Kidney (tissue), 14 donors: ENCODE results near the gene HASPIN. TPM values are rescaled to one million over a fixed set of nuclear protein-coding genes. Genes with fewer than 3 reads are reported as not detected.

Experiments used
- DNase-seq, 5 donors: peaks; one replicate each; pipeline ENCODE4 v3.0.0-alpha.2; 2013 to 2020
- FAIRE-seq: peaks from 2 replicates; lab custom pipeline; 2012; peaks lifted over from hg19 to GRCh38; lab: Jason Lieb, UNC
- H3K27ac ChIP-seq, 2 donors: one replicate each; pipeline ENCODE4 v1.7.0; 2013; ENCODE audit warnings: low read depth in 2 of 2, low read length in 2 of 2, inconsistent platforms in 1 of 2
- H3K27me3 ChIP-seq: one replicate; pipeline ENCODE4 v1.7.1; 2013; ENCODE audit warnings: low read length, inconsistent platforms; ENCODE audit not compliant: control insufficient read depth, insufficient read depth
- H3K36me3 ChIP-seq, 3 donors: one replicate each; pipeline versions ENCODE4 v1.7.0 to v1.7.1; 2013; ENCODE audit warnings: low read length in 3 of 3, control low read depth in 1 of 3, inconsistent platforms in 1 of 3; ENCODE audit not compliant: insufficient read depth in 3 of 3, control insufficient read depth in 2 of 3
- H3K4me1 ChIP-seq, 3 donors: one replicate each; pipeline versions ENCODE4 v1.7.0 to v1.7.1; 2013; ENCODE audit warnings: low read length in 3 of 3, inconsistent platforms in 1 of 3, low read depth in 1 of 3; ENCODE audit not compliant: control insufficient read depth in 2 of 3, insufficient read depth in 2 of 3
- H3K4me3 ChIP-seq, 3 donors: one replicate each; pipeline versions ENCODE4 v1.7.0 to v1.8.1; 2013; ENCODE audit warnings: low read length in 3 of 3, control low read depth in 1 of 3, inconsistent platforms in 1 of 3
- H3K9ac ChIP-seq, 3 donors: one replicate each; pipeline versions ENCODE4 v1.7.0 to v1.7.1; 2013; ENCODE audit warnings: low read length in 3 of 3, control low read depth in 1 of 3, inconsistent platforms in 1 of 3
- H3K9me3 ChIP-seq, 3 donors: one replicate each; pipeline versions ENCODE4 v1.7.0 to v1.7.1; 2013; ENCODE audit warnings: low read length in 3 of 3, control low read depth in 1 of 3, inconsistent platforms in 1 of 3; ENCODE audit not compliant: control insufficient read depth in 2 of 3, insufficient read depth in 1 of 3
- intact Hi-C: fragments of 100-400 bp; cut with DNase I; formaldehyde crosslinking; loops from one replicate; pipeline ENCODE4 v1.11.1; 2022
- polyA plus RNA-seq: library from polyadenylated mRNA; stranded (reverse); fragments of 350-450 nt; fragmentation: Illumina TruSeq; extraction: RNeasy Lipid Tissue Mini Kit (QIAGEN cat#74804); gene quantifications from one replicate; pipeline ENCODE4 v1.2.3, GENCODE V29; 2014; ENCODE audit warnings: low read depth, low replicate concordance; ENCODE audit not compliant: insufficient read depth
- total RNA-seq: library from RNA; stranded (reverse); fragmentation: NEBNext Ultra II Directional; extraction: Animal tissue kit (Norgen Biotek cat#: 25700); gene quantifications from one replicate; pipeline ENCODE4 v1.2.1, GENCODE V29; 2021
- TF ChIP-seq, protein P1 (sequence below): IDR thresholded peaks from 3 replicates; pipeline ENCODE4 v1.5.1; 2012; ENCODE audit warnings: mild to moderate bottlenecking, moderate library complexity, borderline replicate concordance; ENCODE audit not compliant: insufficient read depth; ENCODE audit errors: extremely low read depth
- donor health status: control.
- donor health status: control.
- donor health status: control.
- donor health status: control.
- donor health status: control.
- donor health status: DM: yes; HTN: yes; CAD: no.
- donor health status: Normal renal cell carcinoma (clear cell type).

HASPIN gene
- total and polyA plus RNA-seq, 2 donors from 2014 or later, result 0.38 TPM; not detected in 1

DNA sequence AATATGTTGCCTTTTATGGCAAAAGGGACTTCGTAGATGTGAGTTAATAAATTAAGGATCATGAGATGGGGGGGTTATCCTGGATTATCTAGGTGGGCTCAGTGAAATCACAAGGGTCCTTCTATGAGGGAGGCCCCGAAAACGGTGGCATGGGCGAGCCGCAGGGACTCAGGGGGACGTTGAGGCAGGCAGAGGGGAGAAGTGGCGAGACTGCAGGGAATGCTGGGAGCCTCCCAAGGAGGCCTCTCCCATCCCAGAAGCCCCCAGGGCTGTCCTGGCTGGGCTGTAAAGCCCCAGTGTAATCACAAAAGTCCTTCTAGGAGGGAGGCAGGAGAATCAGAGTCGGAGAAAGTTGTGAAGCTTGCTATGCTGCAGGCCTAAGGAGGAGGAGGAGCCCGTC lies 42.3 kb downstream of the HASPIN start:
- TF ChIP-seq, protein P1, sequence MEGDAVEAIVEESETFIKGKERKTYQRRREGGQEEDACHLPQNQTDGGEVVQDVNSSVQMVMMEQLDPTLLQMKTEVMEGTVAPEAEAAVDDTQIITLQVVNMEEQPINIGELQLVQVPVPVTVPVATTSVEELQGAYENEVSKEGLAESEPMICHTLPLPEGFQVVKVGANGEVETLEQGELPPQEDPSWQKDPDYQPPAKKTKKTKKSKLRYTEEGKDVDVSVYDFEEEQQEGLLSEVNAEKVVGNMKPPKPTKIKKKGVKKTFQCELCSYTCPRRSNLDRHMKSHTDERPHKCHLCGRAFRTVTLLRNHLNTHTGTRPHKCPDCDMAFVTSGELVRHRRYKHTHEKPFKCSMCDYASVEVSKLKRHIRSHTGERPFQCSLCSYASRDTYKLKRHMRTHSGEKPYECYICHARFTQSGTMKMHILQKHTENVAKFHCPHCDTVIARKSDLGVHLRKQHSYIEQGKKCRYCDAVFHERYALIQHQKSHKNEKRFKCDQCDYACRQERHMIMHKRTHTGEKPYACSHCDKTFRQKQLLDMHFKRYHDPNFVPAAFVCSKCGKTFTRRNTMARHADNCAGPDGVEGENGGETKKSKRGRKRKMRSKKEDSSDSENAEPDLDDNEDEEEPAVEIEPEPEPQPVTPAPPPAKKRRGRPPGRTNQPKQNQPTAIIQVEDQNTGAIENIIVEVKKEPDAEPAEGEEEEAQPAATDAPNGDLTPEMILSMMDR, result no peak
- H3K4me3 ChIP-seq, result no peak overlapping the region
- intact Hi-C loops, result no loop called here
- FAIRE-seq (no peak), DNase-seq (peak in 1 of 5 donors; percentile 43)
- H3K9me3 ChIP-seq, result no peaks in the 10 kb centered on the region
- H3K27me3 ChIP-seq, result no peaks in the 10 kb centered on the region
- H3K9ac ChIP-seq, result no peak overlapping the region
- H3K36me3 ChIP-seq, result no peaks in the 10 kb centered on the region
- H3K4me1 ChIP-seq, result no peaks in the 10 kb centered on the region
- H3K27ac ChIP-seq, result no peak overlapping the region

DNA sequence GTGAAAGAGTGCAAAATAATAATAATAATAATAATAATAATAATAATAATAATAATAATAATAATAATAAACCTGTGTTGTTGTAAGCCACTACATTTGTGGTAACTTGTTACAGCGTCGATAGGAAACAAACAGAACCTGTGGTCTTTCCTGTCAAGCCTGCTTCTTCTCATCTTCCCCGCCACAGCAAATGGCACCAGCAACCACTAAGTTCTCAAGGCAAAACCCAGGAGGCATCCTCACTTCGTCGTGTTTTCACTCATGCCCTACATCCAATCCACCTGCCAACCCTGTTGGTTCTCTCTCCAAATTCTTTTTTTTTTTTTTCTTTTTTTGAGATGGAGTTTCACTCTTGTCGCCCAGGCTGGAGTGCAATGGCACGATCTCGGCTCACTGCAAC lies 43.1 kb downstream of the HASPIN start:
- Histone ChIP-seq H3K9me3 (no peaks in the 10 kb centered on the region), H3K9ac (no peak overlapping the region), H3K27ac (no peak overlapping the region), H3K4me1 (no peaks in the 10 kb centered on the region), H3K4me3 (no peak overlapping the region), H3K27me3 (no peaks in the 10 kb centered on the region), H3K36me3 (no peaks in the 10 kb centered on the region)
- intact Hi-C loops, result no loop called here
- DNase-seq, result peak in 1 of 5 donors; percentile 18
- no peak for FAIRE-seq
- TF ChIP-seq, protein P1, result no peak

DNA sequence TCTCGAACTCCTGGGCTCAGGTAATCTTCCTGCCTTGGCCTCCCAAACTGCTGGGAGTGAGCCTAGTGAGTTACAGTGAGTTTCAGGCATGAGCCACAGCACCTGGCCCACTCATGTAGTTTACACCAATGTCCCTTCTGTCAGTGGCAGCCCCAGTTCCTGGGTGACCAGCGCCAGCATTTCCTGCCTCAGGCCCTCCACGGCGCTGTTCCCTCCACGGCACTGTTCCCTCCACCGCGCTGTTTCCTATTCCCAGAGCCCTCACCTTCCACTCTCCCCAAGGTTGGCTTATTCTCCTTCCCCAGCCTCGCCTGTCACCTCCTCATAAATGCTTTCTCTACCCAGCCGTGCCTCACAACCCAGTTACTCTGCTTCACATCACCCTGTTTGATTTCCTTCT lies 44.6 kb downstream of the HASPIN start:
- DNase-seq (peak in 1 of 5 donors; percentile 31), FAIRE-seq (no peak)
- no peaks in the 10 kb centered on the region for H3K36me3 ChIP-seq
- H3K4me3 ChIP-seq, result no peak overlapping the region
- no peaks in the 10 kb centered on the region for H3K27me3 ChIP-seq
- no peaks in the 10 kb centered on the region for H3K9me3 ChIP-seq
- no peak overlapping the region for H3K9ac ChIP-seq
- no peaks in the 10 kb centered on the region for H3K4me1 ChIP-seq
- H3K27ac ChIP-seq, result no peak overlapping the region
- TF ChIP-seq, protein P1, result no peak
- intact Hi-C loops, result no loop called here

DNA sequence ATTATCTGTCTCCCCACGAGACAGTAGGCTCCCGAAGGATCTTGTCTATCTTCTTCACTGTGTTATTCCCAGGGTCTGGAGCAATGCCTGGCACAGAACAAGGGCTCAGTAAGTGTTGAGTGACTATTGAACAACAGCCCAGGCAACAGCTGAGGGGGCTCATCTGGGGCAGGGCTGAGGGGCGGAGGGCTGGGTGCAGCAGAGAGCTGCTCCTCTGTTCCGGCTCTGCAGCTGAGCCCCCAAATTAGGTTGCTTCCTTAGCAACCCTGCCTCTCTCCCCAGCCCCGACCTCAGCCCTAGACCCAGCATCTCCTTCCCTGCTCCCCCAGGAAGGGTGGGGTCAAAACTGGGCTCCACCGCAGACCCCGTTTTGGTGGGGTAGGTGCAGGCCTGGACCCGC lies 45.1 kb downstream of the HASPIN start:
- no peaks in the 10 kb centered on the region for H3K4me1 ChIP-seq
- TF ChIP-seq, protein P1, result no peak
- no peak overlapping the region for H3K4me3 ChIP-seq
- no peaks in the 10 kb centered on the region for H3K27me3 ChIP-seq
- no peak overlapping the region for H3K27ac ChIP-seq
- no peak overlapping the region for H3K9ac ChIP-seq
- no peaks in the 10 kb centered on the region for H3K9me3 ChIP-seq
- no peak for FAIRE-seq
- no peaks in the 10 kb centered on the region for H3K36me3 ChIP-seq
- intact Hi-C loops, result no loop called here
- DNase-seq, result peak in 1 of 5 donors; percentile 49
